Activated CD4-positive, alpha-beta T cell treated with anti-CD3 and anti-CD28 coated beads for 4 hours (primary cell): ENCODE measurements around the gene SOX6.

Source experiments
- DNase-seq, 2 donors: peaks; one replicate each; pipeline ENCODE4 v3.0.0-alpha.2; 2020

The SOX6 gene

DNA sequence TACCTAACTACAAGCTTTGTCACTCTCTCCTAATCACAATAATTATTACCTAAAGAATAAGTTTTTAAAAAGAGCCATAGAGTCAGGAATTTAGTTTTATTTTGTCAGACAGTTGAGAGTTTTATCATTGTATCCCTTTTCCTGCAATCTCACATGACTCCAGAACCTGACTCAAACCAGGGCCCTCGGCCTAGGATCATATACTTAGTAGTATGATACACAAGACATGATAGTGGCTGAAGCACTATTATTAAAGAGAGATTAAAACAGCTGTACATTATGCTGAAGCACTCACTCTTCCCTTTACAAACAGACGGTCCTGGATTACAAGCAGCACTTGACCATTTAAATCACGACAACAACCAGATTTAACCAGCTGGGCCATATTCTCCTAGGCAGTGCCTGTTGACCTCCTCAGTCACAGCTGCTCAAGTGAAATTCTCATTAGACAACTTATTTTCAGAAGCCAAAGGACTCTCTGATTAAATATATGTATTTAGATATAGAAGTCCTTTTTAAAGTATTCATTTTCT is 44.0 kb downstream of the SOX6 start:
- DNase-seq, result no peak

DNA sequence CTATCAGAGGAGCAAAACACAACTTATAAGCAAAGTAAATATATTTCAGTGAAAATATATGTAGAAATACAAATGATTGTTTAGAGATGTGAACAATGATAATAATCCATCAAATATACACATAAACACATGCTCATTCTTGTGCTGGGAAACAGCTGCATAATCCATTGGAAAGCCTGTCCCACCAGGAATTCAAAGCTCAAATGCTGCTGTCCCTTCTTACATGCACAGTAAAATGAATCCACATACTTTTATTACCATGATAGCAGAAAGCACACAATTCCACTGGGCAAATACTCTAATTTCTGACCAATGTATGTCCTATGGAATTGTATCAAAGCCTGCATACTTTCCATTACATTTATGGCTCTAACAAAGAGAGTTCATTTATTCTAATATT is 44.5 kb downstream of the SOX6 start:
- no peak for DNase-seq

DNA sequence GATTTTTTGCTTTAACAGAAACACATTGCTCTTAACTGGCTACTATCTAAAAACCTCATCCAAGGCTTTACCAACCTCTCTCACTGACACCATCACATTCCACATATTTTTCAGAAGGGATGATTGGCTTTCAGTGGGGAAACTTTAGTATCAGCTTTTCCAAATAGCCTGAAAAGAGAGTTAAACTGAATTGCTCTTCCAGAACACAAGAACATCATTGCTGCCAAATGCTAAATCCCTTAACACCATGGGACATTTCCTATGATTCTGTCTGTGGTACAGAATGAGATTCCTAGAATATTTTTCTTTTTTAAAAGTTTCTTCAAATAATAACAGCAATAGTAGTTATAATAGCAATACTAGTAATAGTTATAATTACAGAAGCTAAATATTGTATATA is 45.4 kb downstream of the SOX6 start:
- DNase-seq, result no peak

DNA sequence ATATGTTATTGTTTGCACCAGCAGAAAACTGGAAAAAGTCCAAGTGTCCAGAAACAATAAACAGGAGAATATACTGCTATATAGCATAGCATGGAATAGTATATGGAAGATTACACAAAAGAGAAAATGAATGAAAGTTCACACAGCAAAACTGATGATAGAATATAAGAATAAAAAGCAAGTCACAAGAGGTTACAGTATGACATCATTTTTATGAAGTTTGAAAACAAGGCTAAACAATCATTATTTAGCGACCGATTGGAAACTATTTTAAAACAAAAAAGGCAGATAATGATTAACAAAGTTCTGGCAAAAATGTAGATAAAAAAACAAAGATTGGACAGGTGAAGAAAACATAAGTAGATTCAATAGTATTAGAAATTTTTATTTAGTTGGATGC is 47.1 kb downstream of the SOX6 start:
- no peak for DNase-seq

DNA sequence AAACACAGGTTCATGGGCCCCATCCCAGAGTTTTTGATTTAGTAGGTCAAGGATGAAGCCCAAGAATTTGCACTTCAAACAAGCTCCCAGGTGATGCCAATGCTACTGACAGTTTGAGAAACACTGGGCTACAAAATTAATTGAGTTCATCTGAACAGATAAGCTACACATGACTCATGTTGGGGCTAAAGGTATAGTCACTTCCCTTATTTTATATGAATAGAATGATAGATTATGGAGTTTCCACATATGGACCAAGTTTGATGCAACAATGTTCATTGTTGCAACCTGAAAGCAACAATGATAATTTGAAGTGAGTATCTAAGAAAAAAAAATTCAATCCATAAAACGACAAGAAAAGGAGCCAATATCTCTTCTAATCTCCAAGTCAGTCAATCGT is 54.9 kb downstream of the SOX6 start:
- no peak for DNase-seq

DNA sequence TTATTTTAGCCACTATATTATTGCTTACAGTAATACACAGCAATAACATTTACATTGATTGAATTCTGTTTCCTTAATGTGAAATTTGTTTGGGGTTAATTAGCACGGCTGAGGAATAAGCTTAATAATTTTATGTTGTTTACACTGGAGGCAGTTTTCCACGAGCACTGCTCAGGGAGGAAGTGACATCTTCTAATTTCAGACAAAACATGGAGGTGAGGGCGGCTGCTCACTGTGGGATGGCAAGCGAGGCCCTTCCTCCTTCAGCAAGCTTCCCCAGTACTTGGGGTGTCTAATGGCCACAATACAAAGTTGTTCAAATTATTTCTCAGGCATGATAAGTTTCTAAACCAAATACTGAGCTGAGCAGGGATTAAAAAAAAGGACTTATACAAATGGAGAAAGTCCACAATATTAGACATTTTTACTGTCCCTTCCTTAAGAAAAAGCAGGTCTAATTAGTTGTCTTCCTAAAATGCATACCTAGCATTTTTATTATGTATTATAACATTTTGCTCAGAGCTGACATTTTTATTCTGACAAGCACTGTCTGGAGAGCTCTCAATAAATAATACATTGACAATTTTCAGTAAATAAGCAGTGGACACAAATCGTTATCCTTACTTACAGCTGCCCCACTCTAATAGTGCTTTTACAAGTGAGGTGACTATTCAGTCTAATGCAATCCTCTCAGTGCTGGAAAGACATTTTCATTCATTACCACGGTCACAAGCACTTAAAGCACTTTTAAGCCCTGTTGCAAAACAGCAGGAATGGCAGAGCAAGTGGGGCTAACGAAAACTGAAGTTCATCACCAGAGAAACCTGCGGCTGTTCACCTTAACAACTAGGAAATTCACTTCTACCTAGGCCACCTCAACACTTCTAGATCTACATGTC is 56.2 kb downstream of the SOX6 start:
- no peak for DNase-seq

DNA sequence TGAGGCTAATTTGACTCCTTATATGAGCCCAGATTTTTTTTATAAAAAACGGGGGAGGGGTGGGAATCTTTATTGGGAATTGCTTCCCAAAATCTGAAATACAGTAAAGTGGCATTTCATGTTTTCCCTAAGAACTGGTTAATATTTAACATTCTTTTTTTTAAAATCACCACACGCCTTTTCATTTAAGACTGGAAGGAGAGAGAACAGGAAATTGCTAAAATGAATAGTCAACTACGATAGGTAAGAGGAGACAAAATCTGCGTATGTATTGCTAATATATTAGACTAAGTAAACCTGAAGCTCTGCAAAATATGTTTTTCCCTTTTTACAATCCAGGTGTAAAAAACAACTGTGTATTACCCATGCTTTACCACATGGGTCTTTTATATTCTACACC is 57.0 kb downstream of the SOX6 start:
- no peak for DNase-seq

DNA sequence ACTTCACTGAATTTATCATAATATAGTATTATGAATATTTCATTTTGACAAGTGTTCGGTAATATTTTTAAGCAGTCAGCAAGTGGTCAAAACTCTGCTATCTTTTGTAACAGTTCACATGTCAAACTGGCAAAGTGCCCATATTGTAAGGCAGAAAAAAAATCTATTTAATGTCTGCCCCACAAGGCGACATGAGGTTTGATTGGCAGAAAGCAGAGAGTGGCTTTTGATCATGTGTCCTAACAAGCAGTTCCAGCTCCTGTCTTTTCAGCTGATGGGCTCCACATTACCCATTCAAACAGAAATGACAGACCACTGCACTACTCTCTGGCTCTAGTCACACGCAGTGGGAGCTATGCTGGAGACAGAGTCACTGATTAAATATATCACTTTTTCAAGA is 59.0 kb downstream of the SOX6 start:
- no peak for DNase-seq

DNA sequence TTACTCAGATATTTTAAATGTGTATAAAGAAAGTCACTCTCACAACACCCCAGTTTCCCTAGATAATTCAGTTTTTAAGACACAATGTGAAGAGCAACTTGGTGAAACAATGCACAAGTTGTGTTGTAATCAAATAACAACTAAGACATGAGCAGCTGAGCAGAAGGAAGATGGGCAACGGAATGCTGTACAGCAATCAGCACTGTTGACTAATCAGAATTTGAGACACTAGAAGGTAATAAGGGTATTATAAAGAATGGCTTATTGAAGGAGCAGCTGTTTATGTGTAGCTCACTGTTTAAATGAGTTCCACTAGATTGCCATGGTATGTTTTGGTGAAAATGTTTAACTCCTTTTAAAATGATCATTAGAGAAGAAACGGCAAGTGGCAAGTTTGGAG is 60.1 kb downstream of the SOX6 start:
- no peak for DNase-seq

DNA sequence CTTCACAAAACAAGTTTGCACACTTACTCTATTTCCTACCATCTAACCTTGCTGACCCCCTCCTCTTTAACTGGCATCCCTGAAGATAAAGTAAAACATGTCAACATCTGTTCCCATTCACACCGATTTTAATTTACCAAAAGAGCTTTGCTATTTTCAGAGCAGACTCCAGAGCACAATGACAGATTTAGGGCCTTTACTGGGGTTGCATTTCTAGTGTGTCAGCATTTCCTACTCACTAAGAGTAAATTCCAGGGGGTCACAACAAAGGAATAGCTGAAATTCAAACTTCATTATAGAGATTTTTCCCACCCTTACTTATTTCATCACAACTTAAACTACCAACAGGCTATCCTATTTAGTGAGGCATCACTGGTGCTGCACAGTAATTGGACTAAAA is 60.8 kb downstream of the SOX6 start:
- DNase-seq, result no peak

DNA sequence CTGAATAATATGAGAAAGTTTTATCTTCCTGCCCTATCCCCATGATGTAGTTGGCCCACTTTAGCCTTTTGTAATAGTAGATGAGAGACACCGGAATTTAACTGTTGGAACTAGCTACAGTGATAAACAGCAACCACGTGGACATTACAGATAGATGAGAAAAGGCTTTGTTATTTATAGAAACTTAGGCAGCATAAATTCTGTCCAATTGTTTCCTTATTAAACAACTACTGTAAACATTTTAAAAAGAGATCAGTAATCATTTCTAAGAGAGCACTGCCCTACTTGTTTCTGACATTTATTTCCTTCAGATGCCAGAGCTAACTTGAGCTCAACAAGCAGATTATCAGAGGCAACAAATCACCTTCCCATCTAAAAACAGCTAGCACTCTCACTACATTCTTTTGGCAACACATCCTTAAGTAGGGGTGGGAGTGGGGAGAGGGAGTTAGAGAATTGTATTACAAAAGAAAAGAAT is 63.1 kb downstream of the SOX6 start:
- no peak for DNase-seq

DNA sequence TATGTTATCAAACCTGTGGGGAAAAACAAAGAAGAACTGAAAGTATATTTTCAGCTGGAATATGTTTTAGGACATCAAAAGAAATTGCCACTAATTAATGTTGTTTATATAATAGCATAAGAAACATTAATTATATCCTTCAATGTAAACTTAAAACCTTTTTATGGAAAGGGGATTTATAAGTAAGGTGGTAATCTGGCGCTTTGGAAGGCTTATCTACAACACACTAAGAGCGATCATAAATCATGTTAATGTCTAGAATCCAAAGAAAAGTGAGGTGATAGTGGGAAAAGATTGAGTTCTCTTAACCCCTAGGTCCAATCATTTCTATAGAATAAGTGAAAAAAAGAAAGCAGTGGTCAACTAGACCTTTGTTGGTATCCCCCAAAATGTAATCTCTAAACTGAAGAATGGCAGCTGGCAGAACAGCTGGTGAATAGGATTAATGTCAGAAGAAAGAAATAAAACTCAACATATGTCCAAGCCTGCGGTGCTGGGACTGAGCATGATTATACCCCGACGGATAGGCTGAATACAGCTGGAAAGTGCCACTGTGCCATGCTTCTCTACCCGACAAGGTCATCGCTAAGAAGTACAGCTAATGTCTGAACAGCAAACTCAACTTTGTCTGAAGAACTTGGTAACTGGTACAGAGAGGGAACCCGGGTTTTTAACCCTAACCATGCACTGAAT is 64.0 kb downstream of the SOX6 start:
- no peak for DNase-seq

DNA sequence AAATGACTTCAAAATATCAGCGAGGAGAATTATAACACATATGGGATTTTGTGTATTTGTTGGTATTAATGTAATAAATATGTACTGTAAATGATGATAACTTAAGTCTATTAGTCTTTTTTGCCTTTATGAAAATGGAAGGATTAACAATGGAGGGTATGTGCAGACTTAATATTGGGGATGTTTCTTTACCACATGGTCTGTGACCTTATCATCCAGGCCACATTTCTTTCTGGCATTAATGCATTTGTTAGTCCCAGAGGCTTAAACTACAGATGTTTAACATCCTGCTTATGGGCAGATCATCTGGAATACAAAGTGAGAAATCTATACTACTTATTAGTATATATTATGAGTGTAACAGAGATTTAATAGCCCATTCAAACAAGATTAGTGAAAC is 64.6 kb downstream of the SOX6 start:
- DNase-seq, result no peak

DNA sequence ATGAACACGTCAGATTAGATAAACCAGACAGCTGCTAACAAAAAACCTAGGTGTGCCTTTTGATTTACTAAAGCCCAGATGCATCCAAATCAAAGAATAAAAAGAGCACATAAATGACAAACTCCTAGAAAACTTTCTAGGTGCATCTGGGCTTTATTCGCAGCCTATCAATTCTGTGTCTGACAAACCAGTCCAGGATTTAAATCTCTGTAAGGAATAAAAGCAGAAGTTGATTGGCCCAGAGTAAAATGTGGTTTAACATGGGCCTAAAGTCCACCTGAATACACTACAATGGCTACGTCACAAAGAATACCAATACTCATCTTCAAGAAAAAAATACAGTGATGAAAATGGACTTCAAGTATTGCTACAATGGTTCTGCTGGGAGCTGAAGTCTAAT is 66.8 kb downstream of the SOX6 start:
- DNase-seq, result no peak

DNA sequence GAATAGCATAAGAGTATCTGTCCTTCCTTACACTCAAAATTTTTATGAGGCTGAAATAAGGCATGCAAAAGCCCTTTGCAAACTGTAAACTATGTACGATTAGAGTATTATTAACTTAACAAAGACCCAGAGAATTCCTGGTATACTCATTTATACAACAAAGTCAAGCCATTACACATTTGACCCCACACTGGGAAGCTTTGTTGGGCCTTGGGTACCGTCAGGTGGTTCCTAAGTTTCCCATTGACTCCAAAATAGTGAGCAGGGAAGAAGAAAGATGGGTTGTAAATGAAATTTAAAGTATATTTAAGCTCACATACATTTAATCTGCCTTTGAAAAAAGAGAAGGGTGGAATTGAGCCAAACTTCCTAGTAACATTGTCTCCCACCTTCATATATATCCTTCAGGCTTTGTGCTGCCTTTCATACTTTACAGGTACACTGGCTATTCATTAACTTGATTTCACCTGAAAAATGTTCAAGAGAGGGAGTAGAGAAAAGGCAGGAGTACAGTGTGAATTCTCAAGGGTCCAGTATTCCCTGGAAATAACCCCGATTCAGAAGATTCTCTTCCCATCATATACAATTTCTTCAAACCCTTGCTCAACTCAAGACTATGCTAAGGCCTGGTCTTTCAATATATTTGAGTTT is 68.6 kb downstream of the SOX6 start:
- no peak for DNase-seq

DNA sequence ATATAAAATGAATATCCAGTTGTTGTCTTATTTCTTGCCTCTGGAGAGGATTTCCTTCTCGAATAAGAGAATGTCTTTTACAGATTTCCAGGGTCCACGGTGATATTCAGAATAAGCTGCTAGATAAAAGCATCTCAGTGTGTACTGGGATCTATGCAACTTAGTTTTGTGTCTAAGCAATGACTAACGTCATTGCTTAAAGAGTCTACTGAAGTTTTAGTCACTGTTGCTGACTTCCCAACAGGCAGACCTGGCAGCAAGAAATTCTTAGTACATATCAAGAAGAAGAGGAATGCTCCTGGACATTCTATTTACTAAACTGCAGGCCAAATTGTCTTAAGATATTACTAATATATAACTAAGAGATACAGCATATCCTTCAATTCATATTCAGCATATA is 70.3 kb downstream of the SOX6 start:
- DNase-seq, result no peak

DNA sequence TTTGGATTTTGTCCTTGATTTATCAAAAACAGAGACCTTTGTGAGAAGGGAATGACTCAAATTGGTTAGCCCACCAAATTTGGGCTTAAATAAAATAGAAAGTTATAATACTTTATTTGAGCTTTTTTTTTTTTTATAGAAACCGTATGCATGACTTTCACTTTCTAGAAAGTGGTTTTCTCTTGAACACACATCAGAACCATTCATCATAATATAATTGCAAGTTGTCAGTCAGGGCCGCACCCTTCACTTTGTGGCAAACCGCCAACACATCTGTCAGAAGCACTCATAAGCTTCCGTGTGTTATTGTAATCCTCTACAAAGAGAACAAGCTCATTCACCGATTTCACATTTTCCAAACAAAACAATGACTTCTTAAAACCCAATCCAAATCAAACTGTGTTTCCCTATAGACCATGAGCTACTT is 76.1 kb downstream of the SOX6 start:
- no peak for DNase-seq

DNA sequence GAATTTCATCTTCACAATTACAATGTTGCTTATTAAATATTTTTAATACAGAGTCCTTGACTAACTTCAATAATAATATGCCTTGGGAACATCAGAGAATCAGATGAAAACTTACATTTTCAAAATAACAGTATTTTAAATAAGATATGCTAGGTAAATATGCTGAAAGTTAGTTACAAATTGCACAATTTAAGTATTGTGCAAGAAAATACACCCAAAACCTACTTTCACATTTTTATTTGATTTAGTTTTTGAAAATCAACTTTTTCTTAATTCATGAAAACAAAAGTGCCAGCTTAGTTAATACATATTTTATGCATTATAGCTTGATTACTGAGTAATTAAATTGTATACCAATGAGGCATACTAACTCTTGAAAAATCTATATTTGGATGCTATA is 76.8 kb downstream of the SOX6 start:
- DNase-seq, result no peak

DNA sequence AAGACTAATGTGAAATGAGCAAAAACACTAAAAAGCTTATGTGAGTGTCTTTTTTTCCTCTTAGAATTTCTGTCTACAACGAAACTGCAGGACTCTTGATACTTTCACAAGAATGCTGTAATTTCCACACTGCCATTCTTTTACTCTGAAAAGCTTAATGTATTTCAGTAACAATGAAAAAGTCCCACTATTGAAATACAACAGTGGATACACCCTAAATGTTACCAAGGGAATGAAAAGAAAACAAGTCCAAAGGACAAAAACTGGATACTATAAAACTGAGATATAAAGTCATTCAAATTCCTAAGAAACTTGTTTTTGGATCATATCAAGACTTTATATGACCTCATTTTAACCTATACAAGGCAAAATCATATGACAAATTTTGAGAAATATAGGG is 77.4 kb downstream of the SOX6 start:
- no peak for DNase-seq

DNA sequence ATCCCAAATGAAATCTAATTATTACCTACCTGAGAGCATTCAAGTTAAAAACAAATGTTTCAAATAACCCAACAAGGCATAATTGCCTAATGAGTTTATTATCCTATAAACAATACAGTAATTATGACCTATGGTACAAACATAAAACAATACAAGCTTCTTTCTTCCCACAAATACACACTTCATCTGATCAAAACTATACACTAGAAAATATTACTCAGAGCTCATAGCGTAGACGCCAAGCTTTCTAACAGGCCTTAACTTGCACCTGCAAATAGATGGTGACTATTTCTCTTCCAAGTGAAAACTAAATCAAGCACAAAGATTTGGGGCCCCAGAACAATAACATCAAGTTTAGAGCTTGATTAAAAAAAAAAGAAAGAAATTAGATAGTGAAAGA is 78.1 kb downstream of the SOX6 start:
- DNase-seq, result no peak

DNA sequence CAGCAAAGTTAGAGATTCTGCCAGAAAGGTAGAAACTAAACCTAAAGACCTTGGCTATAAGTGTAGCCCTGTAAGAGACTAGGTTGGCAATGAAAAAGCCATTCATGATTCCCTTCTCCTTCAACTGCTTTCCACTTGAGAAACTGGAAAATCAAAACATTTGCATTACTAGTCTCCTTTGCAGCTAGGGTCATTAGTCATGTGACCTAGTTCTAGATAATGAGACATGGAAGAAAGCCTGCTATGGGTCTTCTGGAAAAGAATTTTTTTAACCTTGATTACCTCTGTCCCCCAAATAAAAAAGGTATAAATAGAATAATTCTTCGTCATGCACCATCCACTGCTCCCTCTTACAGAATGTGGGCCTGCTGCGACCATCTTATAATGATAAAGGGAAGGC is 80.1 kb downstream of the SOX6 start:
- DNase-seq, result no peak

DNA sequence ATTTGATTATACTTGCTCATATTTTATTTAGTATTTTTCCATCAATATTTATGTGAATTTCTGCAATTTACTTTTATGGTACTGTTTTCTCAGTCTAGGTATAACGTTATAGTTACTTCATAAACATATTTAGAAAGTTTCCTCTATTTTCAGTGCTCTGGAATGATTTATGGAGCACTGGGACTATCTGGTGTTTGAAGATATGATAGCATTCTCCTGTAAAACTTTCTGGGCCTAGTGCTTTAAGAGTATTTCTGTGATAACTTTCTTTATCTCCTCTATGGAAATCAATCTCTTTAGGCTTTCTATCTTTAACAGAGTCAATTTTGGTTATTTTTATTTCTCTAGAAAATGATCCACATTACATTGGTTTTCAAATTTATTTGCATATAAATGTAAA is 85.1 kb downstream of the SOX6 start:
- no peak for DNase-seq

DNA sequence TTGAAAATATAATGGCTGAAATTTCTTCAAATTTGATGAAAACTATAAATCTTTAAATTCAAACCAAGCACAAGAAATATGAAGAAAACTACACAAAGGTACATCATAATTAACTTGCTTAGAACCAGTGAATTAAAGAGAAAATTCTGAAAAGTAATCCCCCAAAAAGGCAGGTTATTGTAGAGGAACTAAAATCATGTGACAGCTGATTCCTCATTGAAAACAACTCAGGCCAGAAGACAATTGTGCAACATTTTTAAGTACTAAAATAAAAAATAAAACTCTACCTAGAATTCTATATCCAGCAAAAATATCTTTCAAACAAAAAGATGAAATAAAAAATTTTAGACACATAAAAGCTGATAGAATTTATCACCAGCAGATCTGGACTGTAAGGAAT is 90.3 kb downstream of the SOX6 start:
- no peak for DNase-seq

DNA sequence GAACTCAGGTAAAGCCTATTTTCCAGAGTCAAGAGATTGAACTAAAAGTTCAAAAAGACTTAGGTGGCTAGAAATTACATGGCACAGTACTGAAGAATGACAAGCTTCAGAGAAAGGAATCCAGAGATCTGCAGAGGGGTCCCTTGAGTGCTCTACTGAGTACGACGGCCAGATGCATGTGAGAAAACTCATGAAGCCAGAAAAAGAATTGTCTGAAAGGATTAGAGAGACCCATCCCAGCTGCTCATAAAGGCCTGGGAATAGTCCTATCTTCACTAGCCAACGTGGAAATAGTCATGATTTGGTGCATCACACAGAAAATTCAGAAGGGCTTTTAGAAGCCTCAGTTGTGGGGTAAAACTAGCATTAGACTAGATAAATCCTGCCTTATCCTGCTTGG is 91.3 kb downstream of the SOX6 start:
- no peak for DNase-seq
